ENCODE data around the gene EFL1. TPM values are rescaled to one million over a fixed set of nuclear protein-coding genes. Genes with fewer than 3 reads are reported as not detected.

Gene EFL1
- polyA plus RNA-seq, 1 experiment = 13.0 TPM

DNA sequence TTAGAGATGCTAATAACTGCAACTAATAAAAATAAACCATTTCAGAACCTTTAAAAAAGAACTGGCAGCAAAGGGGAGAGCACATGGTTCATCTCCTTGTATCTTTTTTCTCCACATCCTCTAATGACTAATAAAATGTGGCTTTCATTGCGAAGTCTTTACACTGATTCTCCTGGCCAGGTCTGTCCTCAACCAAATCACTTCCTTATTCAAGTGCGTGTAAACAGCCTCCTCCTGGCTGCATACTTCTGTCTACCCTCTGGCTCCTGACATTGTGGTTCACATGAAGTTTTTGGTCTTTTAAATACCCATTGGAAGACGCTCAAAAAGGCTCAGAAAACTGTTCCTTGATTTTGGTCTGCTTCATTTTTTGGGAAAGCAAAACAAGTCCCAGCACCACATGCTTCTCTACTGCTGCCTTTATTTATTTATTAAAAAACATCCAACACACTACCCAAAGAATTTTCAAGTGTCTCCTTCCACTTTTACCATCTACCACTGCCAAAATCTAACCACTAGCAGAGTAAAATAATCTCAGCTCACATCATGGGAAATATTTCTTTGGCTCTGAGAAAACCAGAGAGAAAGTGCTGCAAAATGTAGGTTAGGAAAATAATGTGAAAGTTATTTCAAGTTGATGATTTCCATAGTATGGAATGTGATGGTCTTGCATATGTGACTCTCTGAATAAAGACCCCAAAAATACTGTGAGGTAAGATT lies 85.1 kb downstream of the EFL1 start:
- DNase-seq (ENCODE audit: low read depth) = peak; percentile 80
- H3K36me3 ChIP-seq (ENCODE audit: control insufficient read depth, insufficient read depth, low read length) = no peaks in the 10 kb centered on the region
- POLR2A ChIA-PET = no interaction called here
- H3K4me3 ChIP-seq (ENCODE audit: low read depth, low read length) = no peak overlapping the region
- CTCF ChIA-PET = interaction anchor here (1.7 kb wide), 1 partner anchor 33 kb away, joined by 3 read pairs; no protein-coding TSS in a partner anchor
- TF ChIP-seq, protein P1, sequence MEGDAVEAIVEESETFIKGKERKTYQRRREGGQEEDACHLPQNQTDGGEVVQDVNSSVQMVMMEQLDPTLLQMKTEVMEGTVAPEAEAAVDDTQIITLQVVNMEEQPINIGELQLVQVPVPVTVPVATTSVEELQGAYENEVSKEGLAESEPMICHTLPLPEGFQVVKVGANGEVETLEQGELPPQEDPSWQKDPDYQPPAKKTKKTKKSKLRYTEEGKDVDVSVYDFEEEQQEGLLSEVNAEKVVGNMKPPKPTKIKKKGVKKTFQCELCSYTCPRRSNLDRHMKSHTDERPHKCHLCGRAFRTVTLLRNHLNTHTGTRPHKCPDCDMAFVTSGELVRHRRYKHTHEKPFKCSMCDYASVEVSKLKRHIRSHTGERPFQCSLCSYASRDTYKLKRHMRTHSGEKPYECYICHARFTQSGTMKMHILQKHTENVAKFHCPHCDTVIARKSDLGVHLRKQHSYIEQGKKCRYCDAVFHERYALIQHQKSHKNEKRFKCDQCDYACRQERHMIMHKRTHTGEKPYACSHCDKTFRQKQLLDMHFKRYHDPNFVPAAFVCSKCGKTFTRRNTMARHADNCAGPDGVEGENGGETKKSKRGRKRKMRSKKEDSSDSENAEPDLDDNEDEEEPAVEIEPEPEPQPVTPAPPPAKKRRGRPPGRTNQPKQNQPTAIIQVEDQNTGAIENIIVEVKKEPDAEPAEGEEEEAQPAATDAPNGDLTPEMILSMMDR (IDR thresholded peaks at IDR 0.05; ENCODE audit: insufficient read depth, low read depth, low read length) = no peak
- no peaks in the 10 kb centered on the region for H3K27me3 ChIP-seq (ENCODE audit: control insufficient read depth, insufficient read depth, low read length)

DNA sequence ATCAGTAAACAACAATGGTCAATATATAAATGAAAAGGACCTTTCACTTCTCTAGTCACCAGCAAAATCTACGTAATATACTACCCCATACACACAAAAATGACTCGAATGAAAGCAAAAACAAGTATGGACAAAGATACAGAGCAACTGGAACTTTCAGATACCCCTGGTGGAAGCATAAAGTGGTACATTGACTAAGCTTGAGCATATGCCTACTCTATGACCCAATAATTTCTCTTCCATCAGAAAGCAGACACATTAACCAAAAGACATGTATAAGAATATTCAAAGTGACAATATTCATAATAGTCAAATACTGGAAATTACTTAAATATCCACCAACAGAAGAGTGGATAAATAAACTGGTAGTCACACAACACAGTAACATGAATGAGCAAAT lies 86.0 kb downstream of the EFL1 start:
- Histone ChIP-seq H3K4me3 (ENCODE audit: low read depth, low read length) (no peak overlapping the region), H3K36me3 (ENCODE audit: control insufficient read depth, insufficient read depth, low read length) (no peaks in the 10 kb centered on the region), H3K27me3 (ENCODE audit: control insufficient read depth, insufficient read depth, low read length) (no peaks in the 10 kb centered on the region)
- TF ChIP-seq, protein P1 (IDR thresholded peaks at IDR 0.05; ENCODE audit: insufficient read depth, low read depth, low read length) = no peak
- POLR2A ChIA-PET = no interaction called here
- no peak for DNase-seq (ENCODE audit: low read depth)
- CTCF ChIA-PET = interaction anchor here (1.7 kb wide), 1 partner anchor 32 kb away, joined by 3 read pairs; no protein-coding TSS in a partner anchor

DNA sequence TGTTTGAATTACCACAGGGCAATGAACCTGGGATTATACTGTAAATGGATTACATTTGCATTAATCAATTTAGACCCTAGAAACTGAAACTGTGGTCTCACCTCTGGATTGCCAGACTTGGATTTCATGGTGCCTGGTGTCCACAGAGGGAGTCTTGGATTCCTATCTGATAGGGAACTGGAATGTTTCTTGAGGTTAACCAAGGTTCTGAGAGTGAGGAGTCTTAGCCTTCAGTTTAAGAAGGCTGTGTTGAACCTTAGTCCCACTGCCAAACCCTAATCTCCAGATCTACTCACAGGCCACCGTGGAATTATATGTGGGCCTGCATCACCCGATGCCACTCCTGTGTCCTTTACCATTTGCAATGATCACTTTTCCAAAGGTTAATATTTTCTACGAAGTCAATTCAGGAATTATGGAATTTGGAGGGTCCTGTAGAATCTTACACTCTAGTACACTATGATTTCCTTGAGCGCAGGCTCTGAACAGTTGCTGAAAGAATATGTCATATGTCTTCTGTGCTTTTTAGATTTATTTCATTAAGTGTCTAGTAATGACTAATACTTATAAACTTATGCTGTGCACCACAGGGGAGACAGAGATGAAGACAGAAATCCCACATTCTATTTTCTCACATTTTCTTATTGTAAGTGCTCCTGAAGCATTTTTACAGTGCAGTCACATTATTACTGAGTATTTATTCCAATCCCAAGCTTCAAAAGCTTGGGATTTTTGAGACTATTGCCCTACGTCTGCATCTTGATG lies 87.9 kb downstream of the EFL1 start:
- DNase-seq (ENCODE audit: low read depth) = no peak
- Histone ChIP-seq H3K4me3 (ENCODE audit: low read depth, low read length) (no peak overlapping the region), H3K27me3 (ENCODE audit: control insufficient read depth, insufficient read depth, low read length) (no peaks in the 10 kb centered on the region), H3K36me3 (ENCODE audit: control insufficient read depth, insufficient read depth, low read length) (no peaks in the 10 kb centered on the region)
- POLR2A ChIA-PET = no interaction called here
- CTCF ChIA-PET = interaction anchor here (0.6 to 1.5 kb wide), 2 partner anchors 22 to 863 kb away, joined by 3 read pairs; no protein-coding TSS in a partner anchor
- TF ChIP-seq, protein P1 (IDR thresholded peaks at IDR 0.05; ENCODE audit: insufficient read depth, low read depth, low read length) = no peak

DNA sequence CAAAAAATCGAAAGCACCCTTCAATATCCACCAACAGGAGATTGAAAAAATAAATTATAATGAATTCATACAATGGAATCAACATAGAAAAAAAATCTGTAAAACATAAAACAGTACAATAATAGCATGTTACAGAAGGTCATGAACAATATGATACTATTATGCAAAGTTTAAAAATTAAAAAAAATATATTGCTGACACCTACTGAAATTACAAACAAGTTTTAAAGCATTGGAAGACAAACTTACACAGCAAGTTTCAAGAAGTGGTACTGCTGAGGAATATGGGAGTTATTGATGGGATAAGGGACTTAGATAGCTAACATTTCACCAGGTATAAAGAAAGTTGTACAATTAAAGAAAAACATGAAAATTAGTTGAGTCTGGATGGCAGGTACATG lies 89.4 kb downstream of the EFL1 start:
- TF ChIP-seq, protein P1 (IDR thresholded peaks at IDR 0.05; ENCODE audit: insufficient read depth, low read depth, low read length) = no peak
- no peak for DNase-seq (ENCODE audit: low read depth)
- ChIA-PET POLR2A (no interaction called here), CTCF (interaction anchor here (1.3 kb wide), 1 partner anchor 65 kb away, joined by 3 read pairs; no protein-coding TSS in a partner anchor)
- Histone ChIP-seq H3K36me3 (ENCODE audit: control insufficient read depth, insufficient read depth, low read length) (no peaks in the 10 kb centered on the region), H3K27me3 (ENCODE audit: control insufficient read depth, insufficient read depth, low read length) (no peaks in the 10 kb centered on the region), H3K4me3 (ENCODE audit: low read depth, low read length) (no peak overlapping the region)

DNA sequence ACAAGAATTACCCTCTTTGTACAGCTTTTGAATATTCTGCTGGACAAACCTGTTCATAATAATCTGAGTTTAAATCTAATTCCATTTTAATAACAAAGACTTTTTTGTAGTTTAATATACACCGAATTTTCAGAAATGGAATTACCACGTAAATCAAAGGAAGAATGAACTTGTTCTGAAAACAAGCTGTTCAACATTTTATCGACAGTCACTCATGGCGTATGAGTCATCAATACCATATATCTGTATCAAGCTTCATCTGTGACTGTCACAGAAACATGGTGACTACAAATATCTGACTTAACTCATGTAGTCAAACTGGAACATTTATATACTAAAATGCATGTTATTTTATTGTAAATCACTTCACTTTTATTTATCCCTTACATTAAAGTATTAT lies 90.0 kb downstream of the EFL1 start:
- DNase-seq (ENCODE audit: low read depth) = no peak
- TF ChIP-seq, protein P1 (IDR thresholded peaks at IDR 0.05; ENCODE audit: insufficient read depth, low read depth, low read length) = no peak
- no peaks in the 10 kb centered on the region for H3K27me3 ChIP-seq (ENCODE audit: control insufficient read depth, insufficient read depth, low read length)
- CTCF ChIA-PET = interaction anchor here (1.3 kb wide), 1 partner anchor 64 kb away, joined by 3 read pairs; no protein-coding TSS in a partner anchor
- no peaks in the 10 kb centered on the region for H3K36me3 ChIP-seq (ENCODE audit: control insufficient read depth, insufficient read depth, low read length)
- POLR2A ChIA-PET = no interaction called here
- no peak overlapping the region for H3K4me3 ChIP-seq (ENCODE audit: low read depth, low read length)

Data from BJ (cell line).